Osteoblast (primary cell): ENCODE data around the gene FSTL4. TPM values are rescaled to one million over a fixed set of nuclear protein-coding genes. Genes with fewer than 3 reads are reported as not detected.

ENCODE experiments used
- DNase-seq: peaks from one replicate; pipeline ENCODE4 v3.0.0; 2011; ENCODE audit warnings: low spot score, mixed read lengths; ENCODE audit not compliant: insufficient read length; ENCODE audit errors: missing footprints
- H2AFZ ChIP-seq: 2 replicates; pipeline ENCODE4 v1.6.0; 2011; ENCODE audit warnings: mild to moderate bottlenecking, low read length
- H3K27ac ChIP-seq: 2 replicates; pipeline ENCODE4 v1.5.1; 2011; ENCODE audit warnings: mild to moderate bottlenecking, low read depth, low read length, moderate library complexity
- H3K27me3 ChIP-seq: 2 replicates; pipeline ENCODE4 v1.6.0; 2012; ENCODE audit warnings: mild to moderate bottlenecking, control low read depth, inconsistent platforms, low read length, moderate library complexity; ENCODE audit not compliant: insufficient read depth
- H3K36me3 ChIP-seq: 2 replicates; pipeline ENCODE4 v1.5.1; 2011; ENCODE audit warnings: mild to moderate bottlenecking, low read length, control low read depth, moderate library complexity; ENCODE audit not compliant: insufficient read depth
- H3K4me1 ChIP-seq: 2 replicates; pipeline ENCODE4 v1.5.1; 2011; ENCODE audit warnings: mild to moderate bottlenecking, low read length, control low read depth, moderate library complexity; ENCODE audit not compliant: insufficient read depth
- H3K4me2 ChIP-seq: 2 replicates; pipeline ENCODE4 v1.6.0; 2011; ENCODE audit warnings: mild to moderate bottlenecking, low read length; ENCODE audit not compliant: insufficient read depth
- H3K4me3 ChIP-seq: fragments of 200-600 bp; sonication (generic); 3 replicates; pipeline ENCODE4 v1.5.1; 2012; ENCODE audit warnings: mild to moderate bottlenecking, low read length, inconsistent platforms; ENCODE audit not compliant: insufficient read depth
- H3K79me2 ChIP-seq: 2 replicates; pipeline ENCODE4 v1.6.0; 2012; ENCODE audit warnings: mild to moderate bottlenecking, low read length, control low read depth, inconsistent platforms; ENCODE audit not compliant: insufficient read depth
- H3K9me3 ChIP-seq: 2 replicates; pipeline ENCODE4 v1.5.1; 2011; ENCODE audit warnings: low read depth, low read length, control low read depth
- H4K20me1 ChIP-seq: 2 replicates; pipeline ENCODE4 v1.6.0; 2012; ENCODE audit warnings: mild to moderate bottlenecking, low read length, control low read depth; ENCODE audit not compliant: insufficient read depth
- CTCF ChIP-seq: IDR thresholded peaks from 2 replicates; pipeline ENCODE4 v1.5.1; 2011; ENCODE audit warnings: mild to moderate bottlenecking, low read depth, low read length, moderate library complexity; ENCODE audit errors: extremely low read depth
- total RNA-seq: library from RNA; depleted of rRNA; stranded (reverse); fragments of >200 nt; gene quantifications from 2 replicates; pipeline ENCODE4 v1.2.3, GENCODE V29; 2012

Gene FSTL4
- total RNA-seq, 1 donor: not detected

DNA sequence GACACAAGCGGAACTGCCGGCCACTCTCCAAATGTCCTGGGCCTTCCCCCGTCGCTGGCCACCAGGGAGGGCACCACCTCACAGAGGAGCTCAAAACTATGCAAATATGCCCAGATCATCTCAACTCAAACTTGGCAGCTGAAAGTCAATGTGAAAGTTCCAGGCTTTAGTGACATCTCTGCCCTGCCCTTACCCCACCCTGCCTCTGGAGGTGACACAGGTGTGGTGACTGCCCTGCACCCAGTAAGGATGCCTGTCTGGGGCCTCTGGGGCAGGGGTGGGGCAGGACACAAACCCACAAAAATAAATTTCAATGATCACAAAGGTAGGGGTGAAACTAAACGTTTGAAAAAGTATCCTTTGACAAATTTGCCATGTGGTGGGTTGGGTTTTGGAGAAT lies 347.1 kb downstream of the FSTL4 start:
- TF ChIP-seq CTCF: no peak
- Histone ChIP-seq H4K20me1 (no peaks in the 10 kb centered on the region), H3K4me2 (no peak overlapping the region), H2AFZ (no peak overlapping the region), H3K27ac (no peak overlapping the region), H3K27me3 (peaks cover 4% of the 10 kb centered on the region), H3K79me2 (no peaks in the 10 kb centered on the region), H3K4me1 (peaks cover 5% of the 10 kb centered on the region), H3K4me3 (no peak overlapping the region), H3K36me3 (no peaks in the 10 kb centered on the region), H3K9me3 (no peaks in the 10 kb centered on the region)
- DNase-seq: no peak

DNA sequence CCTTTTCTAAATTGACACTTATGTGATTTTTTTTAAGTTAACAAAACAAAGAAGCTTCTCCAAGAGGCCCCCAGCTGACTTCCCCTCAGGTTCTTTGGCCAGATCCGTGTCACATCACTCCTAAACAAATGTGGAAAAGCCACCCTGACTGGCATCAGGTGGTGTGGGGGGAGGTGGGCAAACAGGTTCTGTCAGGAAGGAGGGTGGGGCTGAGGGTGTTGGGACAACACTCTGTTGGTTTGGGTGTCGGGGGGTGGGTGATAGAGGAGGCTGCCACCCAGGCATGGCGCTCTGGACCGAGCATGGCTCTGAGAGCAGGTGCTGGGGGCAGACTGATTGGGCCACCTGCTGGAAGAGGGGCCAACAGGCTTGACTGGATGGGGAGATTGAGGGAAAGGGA lies 349.7 kb downstream of the FSTL4 start:
- Histone ChIP-seq H2AFZ (no peak overlapping the region), H3K9me3 (no peaks in the 10 kb centered on the region), H3K27ac (no peak overlapping the region), H3K4me1 (peaks cover 5% of the 10 kb centered on the region), H3K4me2 (no peak overlapping the region), H3K4me3 (no peak overlapping the region), H3K36me3 (no peaks in the 10 kb centered on the region), H3K79me2 (no peaks in the 10 kb centered on the region), H3K27me3 (peaks cover 4% of the 10 kb centered on the region), H4K20me1 (no peaks in the 10 kb centered on the region)
- DNase-seq: no peak
- no peak for TF ChIP-seq CTCF

GRCh38 chr5:133261993-133262392 lies 350.3 kb downstream of the FSTL4 start:
- H3K36me3 ChIP-seq: no peaks in the 10 kb centered on the region
- no peaks in the 10 kb centered on the region for H4K20me1 ChIP-seq
- H3K27me3 ChIP-seq: peaks cover 4% of the 10 kb centered on the region
- H3K79me2 ChIP-seq: no peaks in the 10 kb centered on the region
- no peak overlapping the region for H3K4me3 ChIP-seq
- H3K4me2 ChIP-seq: no peak overlapping the region
- H2AFZ ChIP-seq: no peak overlapping the region
- H3K9me3 ChIP-seq: no peaks in the 10 kb centered on the region
- no peak for DNase-seq
- H3K27ac ChIP-seq: no peak overlapping the region
- H3K4me1 ChIP-seq: peaks cover 5% of the 10 kb centered on the region
- no peak for TF ChIP-seq CTCF

DNA sequence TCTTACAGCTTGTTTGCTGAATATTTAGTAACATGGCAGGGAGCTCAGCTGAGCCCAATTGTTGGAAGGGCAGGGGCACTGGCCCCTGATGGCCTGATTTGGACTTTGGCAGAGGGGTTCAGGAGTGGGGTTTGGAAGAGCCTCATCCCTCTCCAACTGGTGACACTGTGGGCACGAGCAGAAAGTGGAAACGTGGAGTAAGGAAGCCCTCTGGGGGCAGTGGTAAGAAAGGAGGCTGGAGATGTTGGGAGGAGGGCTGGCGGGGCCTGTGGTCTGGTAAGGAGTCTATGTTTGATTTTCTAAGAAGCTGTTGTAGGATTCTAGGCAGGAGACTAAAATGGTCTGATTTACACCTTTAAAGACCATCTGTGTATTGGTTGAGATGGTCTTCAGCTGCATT lies 351.6 kb downstream of the FSTL4 start:
- Histone ChIP-seq H3K36me3 (no peaks in the 10 kb centered on the region), H3K4me2 (no peak overlapping the region), H3K27ac (no peak overlapping the region), H3K79me2 (no peaks in the 10 kb centered on the region), H3K4me1 (peaks cover under 1% of the 10 kb centered on the region), H3K27me3 (peaks cover 4% of the 10 kb centered on the region), H4K20me1 (no peaks in the 10 kb centered on the region), H3K4me3 (no peak overlapping the region), H3K9me3 (no peaks in the 10 kb centered on the region), H2AFZ (no peak overlapping the region)
- no peak for DNase-seq
- TF ChIP-seq CTCF: no peak
